GM19467 (cell line): ENCODE data around the gene LSMEM2.
A peak's percentile ranks its signal among the peaks of the same experiment; 100 is the strongest.
"Not testable (repeated sequence)": the region's sequence is repeated elsewhere in the genome, so short reads cannot be mapped to it uniquely, and the experiment has no call there.

ENCODE experiments used
- ATAC-seq: cut with Tn5 transposase; IDR thresholded peaks from one replicate; pipeline ENCODE4 v1.9.1; 2021; ENCODE audit warnings: mild to moderate bottlenecking, moderate library complexity; ENCODE audit not compliant: unreplicated experiment

The LSMEM2 gene

GRCh38 chr3:50276762-50277101 lies 2.2 kb upstream of the LSMEM2 start:
- no peak for ATAC-seq

- no peak for ATAC-seq
These were observed 586 bp upstream of the LSMEM2 start for GRCh38 chr3:50278123-50278879.

GRCh38 chr3:50279255-50280016 lies 549 bp downstream of the LSMEM2 start:
- no peak for ATAC-seq

- not testable (repeated sequence) for ATAC-seq
These were observed 5.2 kb downstream of the LSMEM2 start for GRCh38 chr3:50284121-50284520.

GRCh38 chr3:50286322-50287227 lies 7.7 kb downstream of the LSMEM2 start:
- no peak for ATAC-seq

- no peak for ATAC-seq
These were observed 8.4 kb downstream of the LSMEM2 start for GRCh38 chr3:50287262-50287661.

- no peak for ATAC-seq
These were observed 9.6 kb downstream of the LSMEM2 start for GRCh38 chr3:50288387-50289007.

GRCh38 chr3:50289130-50289529 lies 10.2 kb downstream of the LSMEM2 start:
- ATAC-seq, result no peak

- no peak for ATAC-seq
These were observed 11.3 kb downstream of the LSMEM2 start for GRCh38 chr3:50290161-50290641.

- peak; percentile 90 for ATAC-seq
These were observed 13.5 kb downstream of the LSMEM2 start, which contains the start of gene IFRD2 for GRCh38 chr3:50292159-50293078. TSS of gene IFRD2 (minus strand) at chr3:50292429. CDS start at chr3:50292274, 155 bp downstream.

- no peak for ATAC-seq
These were observed 14.4 kb downstream of the LSMEM2 start for GRCh38 chr3:50293079-50293801.

GRCh38 chr3:50294089-50294488 lies 15.2 kb downstream of the LSMEM2 start:
- no peak for ATAC-seq

- ATAC-seq, result no peak
These were observed 15.9 kb downstream of the LSMEM2 start for GRCh38 chr3:50294492-50295403.

- ATAC-seq, result no peak
These were observed 16.9 kb downstream of the LSMEM2 start for GRCh38 chr3:50295553-50296431.

GRCh38 chr3:50296721-50297383 lies 18.0 kb downstream of the LSMEM2 start:
- ATAC-seq, result no peak

- no peak for ATAC-seq
These were observed 18.5 kb downstream of the LSMEM2 start for GRCh38 chr3:50297384-50297775.
